HAP-1 (cell line): ENCODE data around the gene RERG.

Experiments
- DNase-seq, 2 experiments: peaks; one replicate each; pipeline ENCODE4 v3.0.0-alpha.2; 2016 to 2020; ENCODE audit warnings: low spot score in 2 of 2
- H3K27me3 ChIP-seq: fragments of 250-450 bp; sonication (Bioruptor Pico); 2 replicates; pipeline ENCODE4 v1.5.1; 2020; ENCODE audit warnings: low read depth, mild to moderate bottlenecking, moderate library complexity
- H3K36me3 ChIP-seq: fragments of 250-450 bp; sonication (Bioruptor Pico); replicated peaks from 2 replicates; pipeline ENCODE4 v1.5.1; 2020; ENCODE audit warnings: mild to moderate bottlenecking
- H3K4me1 ChIP-seq: fragments of 250-450 bp; sonication (Bioruptor Pico); 2 replicates; pipeline ENCODE4 v1.5.1; 2020; ENCODE audit warnings: mild to moderate bottlenecking
- H3K4me3 ChIP-seq: fragments of 250-450 bp; sonication (Bioruptor Pico); 2 replicates; pipeline ENCODE4 v1.5.1; 2020; ENCODE audit warnings: mild to moderate bottlenecking, moderate library complexity
- H3K9me3 ChIP-seq: fragments of 250-450 bp; sonication (Bioruptor Pico); 2 replicates; pipeline ENCODE4 v1.5.1; 2020; ENCODE audit warnings: mild to moderate bottlenecking, moderate library complexity
- in situ Hi-C: fragments of 300-500 bp; cut with MboI; formaldehyde crosslinking; loops from 3 replicates; pipeline ENCODE4 v1.14.3; 2020; ENCODE audit warnings: low sequenced_read_pairs, inconsistent platforms, mixed read lengths

The RERG gene

GRCh38 chr12:15192720-15193119 lies 28.5 kb downstream of the RERG start:
- Histone ChIP-seq H3K4me3 (no peak overlapping the region), H3K36me3 (no peaks in the 10 kb centered on the region), H3K27me3 (no peaks in the 10 kb centered on the region), H3K9me3 (no peaks in the 10 kb centered on the region), H3K4me1 (no peaks in the 10 kb centered on the region)
- in situ Hi-C loops, result no loop called here
- DNase-seq, result no peak

- no peak for DNase-seq
- H3K27me3 ChIP-seq, result no peaks in the 10 kb centered on the region
- H3K4me3 ChIP-seq, result no peak overlapping the region
- H3K4me1 ChIP-seq, result no peaks in the 10 kb centered on the region
- H3K36me3 ChIP-seq, result no peaks in the 10 kb centered on the region
- in situ Hi-C loops, result no loop called here
- no peaks in the 10 kb centered on the region for H3K9me3 ChIP-seq
Measured at GRCh38 chr12:15188127-15188526, 33.1 kb downstream of the RERG start.

DNA sequence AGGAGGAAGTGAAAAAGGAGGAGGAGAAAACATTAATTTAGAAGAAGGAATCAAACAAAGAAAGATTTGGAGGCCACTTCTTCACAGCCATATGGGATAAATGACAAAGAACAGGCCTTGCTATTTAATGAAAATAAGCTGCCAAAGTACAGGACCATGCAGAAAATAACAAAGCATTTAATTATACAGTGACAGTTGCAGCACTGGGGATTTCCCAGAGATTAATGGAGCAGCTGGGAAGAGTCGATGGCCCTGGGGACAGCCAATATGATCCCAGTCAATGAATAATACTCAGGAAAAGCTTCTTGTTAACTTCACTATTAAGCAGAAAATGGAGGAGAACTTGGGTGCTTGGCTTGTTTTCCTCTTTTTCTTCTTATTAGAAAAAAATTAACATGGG lies 34.6 kb downstream of the RERG start:
- H3K27me3 ChIP-seq, result no peaks in the 10 kb centered on the region
- in situ Hi-C loops, result no loop called here
- no peak for DNase-seq
- H3K9me3 ChIP-seq, result no peaks in the 10 kb centered on the region
- no peaks in the 10 kb centered on the region for H3K36me3 ChIP-seq
- H3K4me3 ChIP-seq, result no peak overlapping the region
- no peaks in the 10 kb centered on the region for H3K4me1 ChIP-seq

GRCh38 chr12:15184484-15184883 lies 36.7 kb downstream of the RERG start:
- Histone ChIP-seq H3K9me3 (no peaks in the 10 kb centered on the region), H3K4me3 (no peak overlapping the region), H3K36me3 (no peaks in the 10 kb centered on the region), H3K4me1 (no peaks in the 10 kb centered on the region), H3K27me3 (no peaks in the 10 kb centered on the region)
- in situ Hi-C loops, result no loop called here
- no peak for DNase-seq

DNA sequence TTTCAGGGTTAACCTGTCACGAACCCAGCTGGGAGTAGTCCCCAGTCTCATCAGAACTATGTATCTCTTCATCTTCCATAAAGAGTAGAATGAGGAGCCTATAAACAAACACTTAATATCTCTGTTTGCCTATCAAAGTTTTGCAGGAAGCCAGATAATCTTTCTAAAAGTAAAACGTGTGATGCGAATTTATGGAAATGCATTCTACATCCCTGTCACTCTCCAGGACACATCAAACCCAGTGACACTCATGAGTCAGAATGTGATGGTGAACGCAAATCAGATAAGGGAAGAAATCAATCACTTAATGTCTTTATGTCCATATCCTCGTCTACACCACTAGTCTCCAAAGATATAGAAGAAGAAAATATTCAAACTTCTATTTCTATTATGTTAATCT lies 37.4 kb downstream of the RERG start:
- in situ Hi-C loops, result no loop called here
- H3K4me1 ChIP-seq, result no peaks in the 10 kb centered on the region
- H3K27me3 ChIP-seq, result no peaks in the 10 kb centered on the region
- no peaks in the 10 kb centered on the region for H3K9me3 ChIP-seq
- DNase-seq, result no peak
- no peak overlapping the region for H3K4me3 ChIP-seq
- no peaks in the 10 kb centered on the region for H3K36me3 ChIP-seq

DNA sequence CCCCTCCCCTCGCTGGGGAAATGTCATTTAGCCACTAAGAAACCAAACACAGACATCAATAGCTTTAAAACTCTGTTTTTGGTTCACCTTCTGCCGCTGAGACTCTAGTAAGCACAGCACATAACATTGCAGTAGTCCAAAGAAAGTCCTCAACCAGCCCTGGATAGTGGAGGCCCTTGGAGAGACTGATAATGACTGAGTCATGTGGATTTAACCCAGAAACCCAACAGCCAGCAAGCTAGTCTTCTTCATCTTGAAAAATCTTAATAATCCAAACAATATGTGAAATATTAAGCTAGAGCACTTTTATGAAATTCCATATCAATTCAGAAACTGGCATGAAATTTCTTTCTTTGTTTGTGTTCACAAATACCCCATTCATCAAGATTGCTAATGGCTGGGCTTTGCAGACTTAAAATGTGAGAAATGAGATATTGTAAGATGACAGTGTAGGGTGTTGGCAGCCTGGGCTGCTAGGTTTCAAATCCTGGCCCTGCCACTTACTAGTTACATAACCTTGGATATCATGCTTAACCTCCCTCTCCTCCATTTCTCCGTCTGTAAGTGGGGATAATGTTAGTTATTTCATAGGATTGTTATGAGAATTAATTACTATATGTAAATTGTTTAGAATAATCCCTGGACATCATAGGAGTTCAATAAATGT lies 40.1 kb downstream of the RERG start:
- DNase-seq, result no peak
- Histone ChIP-seq H3K4me3 (no peak overlapping the region), H3K4me1 (no peaks in the 10 kb centered on the region), H3K9me3 (no peaks in the 10 kb centered on the region), H3K36me3 (no peaks in the 10 kb centered on the region), H3K27me3 (no peaks in the 10 kb centered on the region)
- in situ Hi-C loops, result no loop called here

DNA sequence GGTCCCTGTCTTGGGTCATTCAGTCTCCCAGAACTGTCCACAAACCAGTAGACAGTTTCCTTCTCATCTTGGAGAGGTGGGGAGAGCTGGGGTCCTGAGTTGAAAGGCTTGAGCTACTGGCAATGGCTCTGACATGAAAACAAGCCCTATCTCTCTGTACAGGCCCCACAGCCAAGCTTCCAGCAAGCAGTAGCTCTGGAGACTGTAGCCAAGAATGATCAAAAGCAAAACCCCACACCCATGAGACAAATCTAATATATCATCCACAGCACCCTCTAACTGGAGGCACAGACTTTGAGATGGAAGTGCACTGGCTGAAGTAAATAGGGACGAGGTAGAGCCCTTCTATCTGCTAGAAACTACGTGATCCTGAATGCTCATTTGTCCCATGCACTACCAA lies 40.9 kb downstream of the RERG start:
- DNase-seq, result no peak
- Histone ChIP-seq H3K27me3 (no peaks in the 10 kb centered on the region), H3K4me3 (no peak overlapping the region), H3K9me3 (no peaks in the 10 kb centered on the region), H3K36me3 (no peaks in the 10 kb centered on the region), H3K4me1 (no peaks in the 10 kb centered on the region)
- in situ Hi-C loops, result no loop called here

GRCh38 chr12:15179672-15180071 lies 41.5 kb downstream of the RERG start:
- no peak for DNase-seq
- in situ Hi-C loops, result no loop called here
- Histone ChIP-seq H3K4me1 (no peaks in the 10 kb centered on the region), H3K9me3 (no peaks in the 10 kb centered on the region), H3K4me3 (no peak overlapping the region), H3K36me3 (no peaks in the 10 kb centered on the region), H3K27me3 (no peaks in the 10 kb centered on the region)

GRCh38 chr12:15173142-15173541 lies 48.1 kb downstream of the RERG start:
- no peaks in the 10 kb centered on the region for H3K27me3 ChIP-seq
- no peaks in the 10 kb centered on the region for H3K9me3 ChIP-seq
- H3K4me3 ChIP-seq, result no peak overlapping the region
- in situ Hi-C loops, result no loop called here
- no peak for DNase-seq
- H3K4me1 ChIP-seq, result no peaks in the 10 kb centered on the region
- no peaks in the 10 kb centered on the region for H3K36me3 ChIP-seq

GRCh38 chr12:15172060-15172822 lies 49.0 kb downstream of the RERG start:
- in situ Hi-C loops, result no loop called here

DNA sequence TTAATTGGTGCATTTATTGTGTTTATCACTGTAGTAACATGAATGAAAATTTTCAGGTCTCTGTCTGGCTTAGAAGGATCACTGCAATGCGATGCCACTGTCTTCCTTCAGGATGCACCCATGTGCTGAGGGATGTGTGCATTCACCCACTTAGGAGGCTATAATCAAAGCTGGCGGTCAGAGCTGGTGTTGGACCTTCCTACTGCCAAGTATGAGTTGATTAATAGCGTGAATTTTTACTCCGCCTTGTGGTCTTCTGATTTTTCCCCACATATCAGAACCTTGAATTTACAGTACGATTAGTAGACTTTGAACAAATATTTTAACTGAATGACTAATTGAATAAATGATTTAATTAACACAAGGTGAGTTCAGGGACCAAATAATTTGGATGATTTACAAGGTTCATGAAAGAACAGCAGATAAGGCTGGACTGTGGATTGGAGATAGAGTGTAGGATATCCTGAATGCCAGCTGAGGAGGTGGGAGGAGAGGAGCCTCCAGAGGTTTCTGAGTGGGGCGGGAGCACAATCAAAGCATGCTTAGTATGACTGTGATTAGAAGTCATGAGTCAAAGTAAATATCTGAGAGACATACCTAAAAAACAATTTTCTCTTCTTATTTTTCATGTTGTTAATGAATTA lies 50.1 kb downstream of the RERG start:
- Histone ChIP-seq H3K36me3 (no peaks in the 10 kb centered on the region), H3K4me1 (no peaks in the 10 kb centered on the region), H3K4me3 (no peak overlapping the region), H3K27me3 (no peaks in the 10 kb centered on the region), H3K9me3 (no peaks in the 10 kb centered on the region)
- no peak for DNase-seq
- in situ Hi-C loops, result no loop called here

More at GRCh38 chr12:15172060-15172822, 49.0 kb downstream of the RERG start:
- Histone ChIP-seq H3K36me3 (no peaks in the 10 kb centered on the region), H3K4me3 (no peak overlapping the region), H3K9me3 (no peaks in the 10 kb centered on the region), H3K27me3 (no peaks in the 10 kb centered on the region), H3K4me1 (no peaks in the 10 kb centered on the region)
- DNase-seq, result no peak

GRCh38 chr12:15168026-15168678 lies 53.1 kb downstream of the RERG start:
- H3K4me3 ChIP-seq, result no peak overlapping the region
- DNase-seq, result no peak
- no peaks in the 10 kb centered on the region for H3K27me3 ChIP-seq
- in situ Hi-C loops, result no loop called here
- no peaks in the 10 kb centered on the region for H3K36me3 ChIP-seq
- H3K9me3 ChIP-seq, result no peaks in the 10 kb centered on the region
- H3K4me1 ChIP-seq, result no peaks in the 10 kb centered on the region

- in situ Hi-C loops, result no loop called here
- Histone ChIP-seq H3K9me3 (no peaks in the 10 kb centered on the region), H3K4me3 (no peak overlapping the region), H3K4me1 (no peaks in the 10 kb centered on the region), H3K36me3 (no peaks in the 10 kb centered on the region), H3K27me3 (no peaks in the 10 kb centered on the region)
- no peak for DNase-seq
Measured at GRCh38 chr12:15165012-15165659, 56.1 kb downstream of the RERG start.
